Activated CD4-positive, alpha-beta T cell treated with anti-CD3 and anti-CD28 coated beads, Interleukin-2, amount 10 ng/mL, durations not matched to agents 7 days and 5 days (primary cell): Measurements from ENCODE around the gene GDAP1L1. TPM values are rescaled to one million over a fixed set of nuclear protein-coding genes. Genes with fewer than 3 reads are reported as not detected.
A peak's percentile ranks its signal among the peaks of the same experiment; 100 is the strongest.
"Not testable (repeated sequence)": the region's sequence is repeated elsewhere in the genome, so short reads cannot be mapped to it uniquely, and the experiment has no call there.

Experiments used
- CTCF ChIA-PET: fragments of 350-600 bp; sonication (Branson Sonifier 250); formaldehyde crosslinking; loops from one replicate; lab custom pipeline; 2021; ENCODE audit warnings: antibody characterized with exemption; lab: Charles Lee
- POLR2A ChIA-PET: fragments of 350-600 bp; sonication (Branson Sonifier 250); formaldehyde crosslinking; loops from one replicate; lab custom pipeline; 2021; ENCODE audit warnings: antibody characterized with exemption; lab: Charles Lee
- DNase-seq: peaks from one replicate; pipeline ENCODE4 v3.0.0-alpha.2; 2020
- H3K27ac Mint-ChIP-seq: one replicate; pipeline ENCODE4 v1.8.0; 2021; ENCODE audit warnings: mild to moderate bottlenecking, moderate library complexity, mixed read lengths
- H3K27me3 Mint-ChIP-seq: one replicate; pipeline ENCODE4 v1.8.0; 2021; ENCODE audit warnings: mixed read lengths
- H3K36me3 Mint-ChIP-seq: one replicate; pipeline ENCODE4 v1.8.0; 2021; ENCODE audit warnings: low read depth, mixed read lengths
- H3K4me1 Mint-ChIP-seq: one replicate; pipeline ENCODE4 v1.8.0; 2021; ENCODE audit warnings: mixed read lengths
- H3K4me3 Mint-ChIP-seq: one replicate; pipeline ENCODE4 v1.8.0; 2021; ENCODE audit warnings: mild to moderate bottlenecking, moderate library complexity, mixed read lengths
- H3K9me3 Mint-ChIP-seq: one replicate; pipeline ENCODE4 v1.8.0; 2021; ENCODE audit warnings: mixed read lengths
- total RNA-seq, 2 experiments: library from RNA; stranded (reverse); gene quantifications; one replicate each; pipeline ENCODE4 v1.2.3, GENCODE V29; 2021

GDAP1L1 gene
- total RNA-seq, 2 experiments from 2014 or later = not detected

DNA sequence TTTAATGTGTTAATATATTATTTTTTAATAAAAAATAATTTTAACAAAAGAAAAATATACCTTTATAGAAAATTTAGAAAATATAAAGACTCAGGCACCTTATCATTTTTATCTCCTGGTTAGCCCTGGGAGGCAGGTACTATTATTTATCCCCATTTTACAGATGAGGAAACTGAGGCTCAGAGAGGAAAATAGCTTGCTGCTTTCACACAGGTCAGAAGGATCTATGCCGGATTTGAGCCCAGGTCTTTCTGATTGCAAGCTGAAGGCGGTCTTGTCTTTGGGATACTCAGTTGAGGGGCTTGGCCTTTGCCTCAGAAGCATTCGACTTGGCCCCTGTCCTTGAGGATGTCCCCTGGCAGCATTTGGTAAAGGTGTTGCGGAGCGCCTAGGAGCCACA lies 25.1 kb upstream of the GDAP1L1 start:
- H3K4me3 Mint-ChIP-seq = no peak overlapping the region
- ChIA-PET CTCF (no interaction called here), POLR2A (no interaction called here)
- no peaks in the 10 kb centered on the region for H3K36me3 Mint-ChIP-seq
- H3K27ac Mint-ChIP-seq = no peak overlapping the region
- no peaks in the 10 kb centered on the region for H3K27me3 Mint-ChIP-seq
- no peaks in the 10 kb centered on the region for H3K9me3 Mint-ChIP-seq
- DNase-seq = no peak
- peaks cover 40% of the 10 kb centered on the region for H3K4me1 Mint-ChIP-seq

DNA sequence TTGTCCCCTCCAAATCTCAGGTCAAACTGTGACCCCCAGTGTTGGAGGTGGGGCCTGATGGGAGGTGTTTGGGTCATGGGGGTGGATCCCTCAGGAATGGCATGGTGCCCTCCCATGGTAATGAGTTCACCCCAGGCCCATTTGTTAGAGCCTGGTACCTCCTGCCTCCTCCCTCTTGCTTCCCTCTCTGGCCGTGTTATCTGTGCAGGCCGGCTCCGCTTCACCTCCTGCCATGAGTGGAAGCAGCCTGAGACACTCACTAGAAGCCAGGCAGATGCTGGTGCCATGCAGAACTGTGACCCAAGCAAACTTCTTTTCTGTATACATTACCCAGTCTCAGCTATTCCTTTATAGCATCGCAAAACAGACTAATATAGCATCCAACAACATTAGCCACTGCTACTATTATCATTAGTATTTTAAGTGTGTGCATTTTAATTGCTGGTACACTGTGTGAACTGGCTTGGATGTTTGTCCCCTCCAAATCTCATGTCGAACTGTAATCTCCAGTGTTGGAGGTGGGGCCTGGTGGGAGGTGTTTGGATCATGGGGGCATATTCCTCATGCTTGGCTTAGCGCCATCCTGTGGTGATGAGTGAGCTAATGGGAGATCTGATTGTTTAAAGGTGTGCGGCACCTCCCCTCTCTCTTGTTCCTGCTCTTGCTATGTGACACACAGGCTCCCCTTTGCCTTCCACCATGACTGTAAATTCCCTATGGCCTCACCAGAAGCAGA lies 24.3 kb upstream of the GDAP1L1 start:
- Mint-ChIP-seq H3K9me3 (no peaks in the 10 kb centered on the region), H3K27me3 (no peaks in the 10 kb centered on the region), H3K4me1 (peaks cover 32% of the 10 kb centered on the region), H3K27ac (peak overlapping the region; percentile 71), H3K36me3 (no peaks in the 10 kb centered on the region), H3K4me3 (no peak overlapping the region)
- ChIA-PET CTCF (interaction anchor here (3.5 kb wide), 1 partner anchor 88 kb away, joined by 19 read pairs; the partner anchor contains the start of gene FITM2), POLR2A (no interaction called here)
- DNase-seq = no peak

DNA sequence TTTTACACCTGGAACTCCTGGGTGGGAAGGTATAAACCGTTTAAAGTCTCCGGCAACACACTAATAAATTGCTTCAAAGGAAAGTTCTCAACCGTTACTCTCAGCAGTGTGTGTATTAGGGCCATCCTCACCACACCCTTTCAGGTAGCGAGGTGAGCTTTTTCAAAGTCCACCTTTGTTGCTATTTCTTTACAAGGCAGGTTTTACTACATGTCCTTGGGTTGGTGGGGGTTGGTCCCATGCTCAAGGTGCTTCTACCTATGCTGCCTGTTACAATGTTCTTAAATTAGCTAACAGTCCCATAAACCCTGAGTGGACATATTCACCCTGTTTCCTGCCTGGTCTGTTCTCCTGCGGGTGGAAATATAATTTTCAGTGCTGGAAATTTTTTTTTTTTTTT lies 23.4 kb upstream of the GDAP1L1 start:
- H3K9me3 Mint-ChIP-seq = no peaks in the 10 kb centered on the region
- ChIA-PET POLR2A (no interaction called here), CTCF (interaction anchor here (1.5 to 3.5 kb wide), 2 partner anchors 16 to 87 kb away, joined by 4 to 19 read pairs; partner anchors contain the start of gene FITM2)
- H3K4me1 Mint-ChIP-seq = peaks cover 23% of the 10 kb centered on the region
- H3K27me3 Mint-ChIP-seq = no peaks in the 10 kb centered on the region
- no peak overlapping the region for H3K27ac Mint-ChIP-seq
- H3K4me3 Mint-ChIP-seq = no peak overlapping the region
- H3K36me3 Mint-ChIP-seq = no peaks in the 10 kb centered on the region
- DNase-seq = no peak

DNA sequence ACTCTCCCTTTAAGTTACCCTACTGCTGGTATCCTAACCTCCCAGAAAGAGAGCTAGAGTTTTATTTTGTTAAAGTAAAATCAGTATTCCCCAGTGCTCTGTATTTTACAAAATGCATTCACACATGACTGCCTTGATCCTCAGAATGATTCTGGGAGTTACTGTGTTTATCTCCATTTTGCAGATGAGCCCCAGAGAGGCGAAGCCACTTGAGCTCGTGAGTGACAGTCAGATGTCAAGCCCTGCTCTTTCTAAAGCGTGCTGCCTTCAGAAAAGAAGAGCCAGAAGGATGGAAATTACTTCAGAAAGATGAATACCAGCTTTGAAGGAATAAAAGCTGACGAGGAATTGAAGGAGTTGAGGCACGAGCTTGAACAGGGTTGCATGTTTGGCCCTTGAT lies 22.5 kb upstream of the GDAP1L1 start:
- H3K27ac Mint-ChIP-seq = no peak overlapping the region
- ChIA-PET CTCF (interaction anchor here (1.5 to 3.5 kb wide), 3 partner anchors 8 to 86 kb away, joined by 4 to 19 read pairs (median 7); partner anchors contain the start of gene FITM2), POLR2A (no interaction called here)
- no peak overlapping the region for H3K4me3 Mint-ChIP-seq
- no peak for DNase-seq
- H3K36me3 Mint-ChIP-seq = no peaks in the 10 kb centered on the region
- peaks cover 14% of the 10 kb centered on the region for H3K4me1 Mint-ChIP-seq
- no peaks in the 10 kb centered on the region for H3K9me3 Mint-ChIP-seq
- no peaks in the 10 kb centered on the region for H3K27me3 Mint-ChIP-seq

DNA sequence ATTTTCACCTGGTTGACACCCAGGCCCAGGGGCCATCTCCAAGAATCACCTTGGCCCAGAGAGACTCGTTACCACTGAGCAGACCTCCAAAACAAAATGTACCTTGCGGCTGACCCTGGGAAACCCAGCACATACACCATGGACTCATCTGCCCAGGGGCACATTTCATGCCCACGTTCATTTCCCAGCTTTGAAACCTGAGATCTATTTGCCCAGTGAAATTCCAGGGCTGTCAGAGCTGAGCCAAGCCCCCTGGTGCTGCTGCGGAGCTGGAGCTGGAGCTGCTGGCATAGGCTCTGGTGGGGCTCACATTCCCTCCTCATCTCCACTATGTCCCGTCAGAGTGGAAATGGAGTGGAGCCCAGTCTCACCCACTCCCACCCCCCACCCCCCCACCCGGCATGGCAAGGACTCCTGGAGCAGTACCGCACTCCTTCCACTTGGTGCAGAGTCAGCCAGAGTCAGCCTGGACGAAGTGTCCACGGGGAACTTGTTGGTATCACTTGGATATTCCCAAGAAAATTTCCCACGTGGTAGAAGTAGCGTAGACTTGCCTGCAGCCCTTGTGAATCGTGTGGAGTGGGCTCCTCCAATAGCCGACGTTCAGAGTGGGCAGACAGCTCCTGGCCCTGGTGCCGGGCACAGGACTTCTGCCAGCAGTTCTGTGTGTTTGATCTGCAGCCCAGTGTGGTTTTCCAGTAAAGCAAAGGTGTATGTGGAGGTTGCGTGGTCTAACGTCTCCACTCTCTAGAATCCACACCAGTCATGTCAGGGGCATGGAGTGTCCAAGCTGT lies 18.4 kb upstream of the GDAP1L1 start:
- DNase-seq = no peak
- ChIA-PET POLR2A (no interaction called here), CTCF (interaction anchor here (1.1 to 3.2 kb wide), 3 partner anchors 11 to 82 kb away, joined by 3 to 16 read pairs (median 3); partner anchors contain the start of gene FITM2)
- Mint-ChIP-seq H3K9me3 (no peaks in the 10 kb centered on the region), H3K27ac (no peak overlapping the region), H3K27me3 (no peaks in the 10 kb centered on the region), H3K4me1 (peaks cover 4% of the 10 kb centered on the region), H3K4me3 (no peak overlapping the region), H3K36me3 (no peaks in the 10 kb centered on the region)

- Mint-ChIP-seq H3K9me3 (no peaks in the 10 kb centered on the region), H3K27me3 (no peaks in the 10 kb centered on the region), H3K27ac (no peak overlapping the region), H3K36me3 (no peaks in the 10 kb centered on the region), H3K4me3 (no peak overlapping the region), H3K4me1 (peaks cover 4% of the 10 kb centered on the region)
- CTCF ChIA-PET = interaction anchor here (0.9 to 3.2 kb wide), 2 partner anchors 14 to 19 kb away, joined by 3 to 16 read pairs; no protein-coding TSS in a partner anchor
- DNase-seq = no peak
- POLR2A ChIA-PET = no interaction called here
Measured at GRCh38 chr20:44231193-44231592, 15.9 kb upstream of the GDAP1L1 start.

GRCh38 chr20:44231713-44232468 lies 15.2 kb upstream of the GDAP1L1 start:
- H3K4me3 Mint-ChIP-seq = no peak overlapping the region
- H3K4me1 Mint-ChIP-seq = peaks cover 4% of the 10 kb centered on the region
- no peaks in the 10 kb centered on the region for H3K36me3 Mint-ChIP-seq
- no peak overlapping the region for H3K27ac Mint-ChIP-seq
- H3K27me3 Mint-ChIP-seq = no peaks in the 10 kb centered on the region
- CTCF ChIA-PET = interaction anchor here (1.1 kb wide), 1 partner anchor 513 kb away, joined by 3 read pairs; no protein-coding TSS in a partner anchor
- no peak for DNase-seq
- POLR2A ChIA-PET = no interaction called here
- H3K9me3 Mint-ChIP-seq = no peaks in the 10 kb centered on the region

- CTCF ChIA-PET = interaction anchor here (1.1 to 1.3 kb wide), 2 partner anchors 116 to 514 kb away, joined by 3 to 4 read pairs; no protein-coding TSS in a partner anchor
- H3K9me3 Mint-ChIP-seq, H3K27ac Mint-ChIP-seq, H3K4me1 Mint-ChIP-seq, H3K4me3 Mint-ChIP-seq, DNase-seq, POLR2A ChIA-PET, H3K27me3 Mint-ChIP-seq, H3K36me3 Mint-ChIP-seq: not testable (repeated sequence)
Measured at GRCh38 chr20:44232469-44232856, 14.6 kb upstream of the GDAP1L1 start.

DNA sequence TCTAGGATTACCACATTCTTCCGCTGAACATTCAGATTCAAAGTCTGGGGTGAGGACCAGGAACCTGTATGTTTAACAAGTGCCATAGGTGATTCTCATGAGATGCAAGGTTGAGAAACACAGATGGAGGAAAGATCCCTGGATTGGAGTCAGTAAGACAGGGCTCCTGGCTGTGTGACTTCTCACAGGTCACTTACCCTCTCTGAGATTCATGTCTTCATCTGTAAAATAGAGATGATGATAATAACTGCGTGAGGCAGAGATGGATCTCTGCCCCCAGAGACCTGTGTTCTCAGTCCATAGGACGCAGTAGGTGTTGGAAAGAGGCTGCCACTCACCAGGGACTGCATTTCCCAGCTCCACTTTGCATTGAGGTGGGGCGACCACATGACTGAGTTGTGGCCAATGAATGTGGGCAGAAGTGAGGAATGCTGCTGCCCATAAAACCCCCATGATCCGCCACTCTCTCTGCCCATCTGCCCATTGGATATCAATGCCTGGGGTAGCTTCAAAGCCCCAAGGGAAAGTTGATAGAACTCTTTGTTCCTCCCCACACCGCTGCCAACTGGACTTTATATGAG lies 13.6 kb upstream of the GDAP1L1 start:
- no peaks in the 10 kb centered on the region for H3K36me3 Mint-ChIP-seq
- no peak overlapping the region for H3K4me3 Mint-ChIP-seq
- ChIA-PET POLR2A (no interaction called here), CTCF (interaction anchor here (1.3 kb wide), 1 partner anchor 117 kb away, joined by 4 read pairs; no protein-coding TSS in a partner anchor)
- H3K27ac Mint-ChIP-seq = no peak overlapping the region
- no peaks in the 10 kb centered on the region for H3K27me3 Mint-ChIP-seq
- no peak for DNase-seq
- peaks cover 4% of the 10 kb centered on the region for H3K4me1 Mint-ChIP-seq
- H3K9me3 Mint-ChIP-seq = no peaks in the 10 kb centered on the region

- H3K27me3 Mint-ChIP-seq = no peaks in the 10 kb centered on the region
- no peak for DNase-seq
- H3K27ac Mint-ChIP-seq = no peak overlapping the region
- ChIA-PET POLR2A (no interaction called here), CTCF (interaction anchor here (0.7 to 1.4 kb wide), 4 partner anchors 46 to 427 kb away, joined by 3 to 5 read pairs (median 3); no protein-coding TSS in a partner anchor)
- H3K9me3 Mint-ChIP-seq = no peaks in the 10 kb centered on the region
- H3K4me1 Mint-ChIP-seq = peaks cover 4% of the 10 kb centered on the region
- no peak overlapping the region for H3K4me3 Mint-ChIP-seq
- no peaks in the 10 kb centered on the region for H3K36me3 Mint-ChIP-seq
Measured at GRCh38 chr20:44234566-44235317, 12.4 kb upstream of the GDAP1L1 start.

GRCh38 chr20:44235702-44236101 lies 11.4 kb upstream of the GDAP1L1 start:
- CTCF ChIA-PET = interaction anchor here (0.7 to 1.0 kb wide), 3 partner anchors 46 to 428 kb away, joined by 3 to 5 read pairs (median 3); no protein-coding TSS in a partner anchor
- Mint-ChIP-seq H3K4me3 (no peak overlapping the region), H3K27ac (no peak overlapping the region), H3K36me3 (no peaks in the 10 kb centered on the region), H3K9me3 (no peaks in the 10 kb centered on the region), H3K4me1 (peaks cover 4% of the 10 kb centered on the region), H3K27me3 (no peaks in the 10 kb centered on the region)
- DNase-seq = no peak
- POLR2A ChIA-PET = no interaction called here
